Liver (tissue), 9 donors: ENCODE data around the gene MLXIP. TPM values are rescaled to one million over a fixed set of nuclear protein-coding genes. Genes with fewer than 3 reads are reported as not detected.

Source experiments
- DNase-seq: peaks from one replicate; pipeline ENCODE4 v3.0.0-alpha.2; 2017; ENCODE audit warnings: low spot score
- H3K27ac ChIP-seq, 2 donors: one replicate each; pipeline ENCODE4 v1.7.0; 2013; ENCODE audit warnings: inconsistent platforms in 2 of 2, low read length in 2 of 2, control low read depth in 1 of 2, low read depth in 1 of 2, mild to moderate bottlenecking in 1 of 2
- H3K27me3 ChIP-seq, 4 donors: one replicate each; pipeline versions ENCODE4 v1.6.1 to v1.7.0; 2013; ENCODE audit warnings: low read length in 3 of 4, inconsistent platforms in 1 of 4, mild to moderate bottlenecking in 1 of 4, moderate library complexity in 1 of 4; ENCODE audit not compliant: control insufficient read depth in 4 of 4, insufficient read depth in 4 of 4
- H3K36me3 ChIP-seq, 4 donors: one replicate each; pipeline versions ENCODE4 v1.6.1 to v1.7.0; 2013; ENCODE audit warnings: low read length in 3 of 4, mild to moderate bottlenecking in 3 of 4, low read depth in 1 of 4, moderate library complexity in 1 of 4; ENCODE audit not compliant: control insufficient read depth in 4 of 4, insufficient read depth in 3 of 4
- H3K4me1 ChIP-seq, 4 donors: one replicate each; pipeline versions ENCODE4 v1.6.1 to v1.7.0; 2013; ENCODE audit warnings: low read length in 3 of 4, mild to moderate bottlenecking in 3 of 4, moderate library complexity in 1 of 4; ENCODE audit not compliant: control insufficient read depth in 4 of 4, insufficient read depth in 4 of 4
- H3K4me3 ChIP-seq, 3 donors: one replicate each; pipeline versions ENCODE4 v1.6.1 to v1.7.0; 2013; ENCODE audit warnings: low read length in 3 of 3, control low read depth in 1 of 3, low read depth in 1 of 3, mild to moderate bottlenecking in 1 of 3
- H3K9ac ChIP-seq, 2 donors: one replicate each; pipeline ENCODE4 v1.7.0; 2013; ENCODE audit warnings: low read length in 2 of 2, mild to moderate bottlenecking in 2 of 2, moderate library complexity in 2 of 2, control low read depth in 1 of 2, low read depth in 1 of 2
- H3K9me3 ChIP-seq, 4 donors: one replicate each; pipeline versions ENCODE4 v1.6.1 to v1.7.0; 2013; ENCODE audit warnings: low read length in 3 of 4; ENCODE audit not compliant: control insufficient read depth in 4 of 4
- EGR1 ChIP-seq, 2 donors: IDR thresholded peaks; 2 replicates each; pipeline ENCODE4 v1.6.1; 2016 to 2018; ENCODE audit warnings: antibody characterized with exemption in 2 of 2, low read depth in 2 of 2
- FOXA2 ChIP-seq: IDR thresholded peaks from 2 replicates; pipeline ENCODE4 v1.6.1; 2016; ENCODE audit warnings: antibody characterized with exemption
- HNF4A ChIP-seq, 2 donors: conservative IDR thresholded peaks; 2 replicates each; pipeline ENCODE4 v1.6.1; 2016; ENCODE audit warnings: antibody characterized with exemption in 2 of 2, mild to moderate bottlenecking in 2 of 2
- NR2F2 ChIP-seq: IDR thresholded peaks from 2 replicates; pipeline ENCODE4 v1.6.1; 2016; ENCODE audit warnings: antibody characterized with exemption
- RAD21 ChIP-seq, 2 donors: IDR thresholded peaks; 2 replicates each; pipeline ENCODE4 v1.6.1; 2016; ENCODE audit warnings: antibody characterized with exemption in 2 of 2, mild to moderate bottlenecking in 2 of 2
- REST ChIP-seq: IDR thresholded peaks from 2 replicates; pipeline ENCODE4 v1.6.1; 2016; ENCODE audit warnings: antibody characterized with exemption, mild to moderate bottlenecking
- TAF1 ChIP-seq: conservative IDR thresholded peaks from 2 replicates; pipeline ENCODE4 v1.6.1; 2016; ENCODE audit warnings: antibody characterized with exemption, mild to moderate bottlenecking
- WGBS: extraction: QIAGEN DNeasy Blood & Tissue Kit; methylation state at CpG from one replicate; pipeline ENCODE4 v1.1.7; 2013; 5-methylcytosine and 5-hydroxymethylcytosine counted together
- polyA plus RNA-seq, 2 donors: library from polyadenylated mRNA; stranded (reverse) in 1 of 2; unstranded in 1 of 2; fragments of 200-250 nt in 1 of 2; fragments of >200 nt in 1 of 2; fragmentation: Nextera tagmentation in 1 of 2; extraction: Ambion mirVana in 1 of 2; gene quantifications; one replicate each; pipeline versions ENCODE4 v1.2.1 to v1.2.3, GENCODE V29; 2013 to 2015
- total RNA-seq, 2 donors: library from RNA; depleted of rRNA; stranded (reverse); fragments of >200 nt; gene quantifications; one replicate each; pipeline ENCODE4 v1.2.3, GENCODE V29; 2014
- TF ChIP-seq, protein P1 (sequence below): fragments of 150-350 bp; IDR thresholded peaks from 2 replicates; pipeline ENCODE4 v1.5.1; 2017; ENCODE audit warnings: improper control_type of control experiment, low read depth, low read length; ENCODE audit not compliant: missing input control
- donor health status: healthy.
- donor health status: healthy.
- donor health status: healthy.
- donor health status: healthy.
- donor health status: healthy.

Gene MLXIP
- total and polyA plus RNA-seq, 4 donors, result 10.6 to 19.5 (median 11.0) TPM

DNA sequence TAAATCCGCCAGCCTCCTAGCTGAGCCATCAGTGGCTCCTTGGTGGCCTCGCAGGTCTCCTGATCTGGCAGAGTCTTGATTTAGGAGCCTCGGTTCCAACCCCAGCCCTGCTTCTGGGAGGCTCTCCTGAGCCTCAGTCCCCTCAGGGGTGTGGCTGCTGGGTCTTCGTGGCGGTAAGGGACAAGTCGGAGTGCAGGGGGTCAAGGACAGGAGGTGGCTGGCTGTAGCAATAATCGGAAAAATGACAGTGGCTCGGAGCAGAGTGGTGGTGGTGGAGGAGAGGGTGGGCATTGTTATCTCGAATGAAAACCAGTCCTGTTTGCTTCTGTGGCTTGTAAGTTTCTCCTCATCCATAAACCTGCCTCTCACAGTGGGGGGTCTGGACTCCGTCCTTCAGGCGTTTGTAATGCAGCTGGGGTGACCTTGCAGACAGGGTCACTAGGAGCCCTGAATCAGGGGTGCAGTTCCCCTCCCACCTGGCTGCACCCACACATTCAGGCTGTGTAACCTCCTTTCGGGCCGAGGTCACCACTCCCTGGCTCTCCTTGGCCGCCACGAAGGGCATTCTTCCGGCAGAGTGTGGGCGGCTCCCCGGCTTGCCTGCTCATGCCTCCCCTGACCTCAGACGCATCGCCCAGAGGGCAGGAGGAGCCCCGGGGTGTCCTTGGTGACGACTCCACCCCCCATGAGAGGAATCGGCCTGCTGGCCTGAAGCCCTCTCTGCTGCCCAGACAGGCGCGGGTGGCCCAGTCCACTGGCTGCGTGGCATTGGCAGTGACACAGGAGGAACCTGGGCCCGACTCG is 48.7 kb upstream of the MLXIP start:
- no peak for TF ChIP-seq REST
- no peak for TF ChIP-seq EGR1 (IDR thresholded peaks at IDR 0.05; ENCODE audit: low read depth in 2 of 2)
- no peak for TF ChIP-seq FOXA2
- Histone ChIP-seq H3K4me1 (peaks cover 2 to 18% (median 7%) of the 10 kb centered on the region in 4 donors), H3K36me3 (no peaks in the 10 kb centered on the region), H3K9me3 (no peaks in the 10 kb centered on the region), H3K27ac (no peak overlapping the region), H3K9ac (no peak overlapping the region), H3K4me3 (no peak overlapping the region), H3K27me3 (no peaks in the 10 kb centered on the region)
- 76% methylated on average over 28 of the region's 28 CpGs for WGBS
- DNase-seq, result no peak

DNA sequence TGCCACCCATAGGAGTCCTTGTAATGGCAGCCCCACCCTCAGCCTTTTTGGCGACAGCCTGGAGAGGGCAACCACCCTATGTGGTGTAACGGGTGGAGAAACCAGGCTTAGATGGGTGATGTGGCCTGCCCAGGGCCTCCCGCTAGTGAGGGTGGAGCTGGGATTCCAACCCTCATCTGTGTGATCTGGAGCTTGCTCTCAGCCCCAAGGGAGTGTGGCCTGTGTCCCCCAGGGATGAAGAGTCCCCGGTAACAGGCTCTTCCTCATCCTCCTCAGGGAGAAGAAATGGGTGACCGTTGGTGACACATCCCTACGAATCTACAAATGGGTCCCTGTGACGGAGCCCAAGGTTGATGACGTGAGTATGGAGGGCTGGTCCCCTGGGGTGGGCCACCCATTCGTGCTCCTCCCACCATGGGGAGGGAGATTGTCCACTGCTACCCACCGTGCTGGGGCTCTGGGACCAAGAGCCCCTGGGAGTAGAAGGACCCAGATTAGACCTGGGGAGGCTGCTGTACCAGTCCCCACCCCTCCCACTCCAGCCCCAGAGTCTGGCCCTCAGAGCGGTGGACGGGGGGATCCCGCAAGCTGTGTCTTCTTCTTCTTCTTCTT is 48.0 kb upstream of the MLXIP start:
- peaks cover 0 to 4% (median 2%) of the 10 kb centered on the region in 4 donors for H3K36me3 ChIP-seq
- DNase-seq, result no peak
- no peak overlapping the region for H3K4me3 ChIP-seq
- no peak overlapping the region for H3K9ac ChIP-seq
- 93% methylated on average over 13 of the region's 13 CpGs for WGBS
- H3K4me1 ChIP-seq, result peaks cover 2 to 18% (median 7%) of the 10 kb centered on the region in 4 donors
- no peaks in the 10 kb centered on the region for H3K9me3 ChIP-seq
- TF ChIP-seq TAF1 (no peak), HNF4A (conservative IDR thresholded peaks at IDR 0.05) (no peak), NR2F2 (no peak)
- H3K27ac ChIP-seq, result no peak overlapping the region
- no peaks in the 10 kb centered on the region for H3K27me3 ChIP-seq

DNA sequence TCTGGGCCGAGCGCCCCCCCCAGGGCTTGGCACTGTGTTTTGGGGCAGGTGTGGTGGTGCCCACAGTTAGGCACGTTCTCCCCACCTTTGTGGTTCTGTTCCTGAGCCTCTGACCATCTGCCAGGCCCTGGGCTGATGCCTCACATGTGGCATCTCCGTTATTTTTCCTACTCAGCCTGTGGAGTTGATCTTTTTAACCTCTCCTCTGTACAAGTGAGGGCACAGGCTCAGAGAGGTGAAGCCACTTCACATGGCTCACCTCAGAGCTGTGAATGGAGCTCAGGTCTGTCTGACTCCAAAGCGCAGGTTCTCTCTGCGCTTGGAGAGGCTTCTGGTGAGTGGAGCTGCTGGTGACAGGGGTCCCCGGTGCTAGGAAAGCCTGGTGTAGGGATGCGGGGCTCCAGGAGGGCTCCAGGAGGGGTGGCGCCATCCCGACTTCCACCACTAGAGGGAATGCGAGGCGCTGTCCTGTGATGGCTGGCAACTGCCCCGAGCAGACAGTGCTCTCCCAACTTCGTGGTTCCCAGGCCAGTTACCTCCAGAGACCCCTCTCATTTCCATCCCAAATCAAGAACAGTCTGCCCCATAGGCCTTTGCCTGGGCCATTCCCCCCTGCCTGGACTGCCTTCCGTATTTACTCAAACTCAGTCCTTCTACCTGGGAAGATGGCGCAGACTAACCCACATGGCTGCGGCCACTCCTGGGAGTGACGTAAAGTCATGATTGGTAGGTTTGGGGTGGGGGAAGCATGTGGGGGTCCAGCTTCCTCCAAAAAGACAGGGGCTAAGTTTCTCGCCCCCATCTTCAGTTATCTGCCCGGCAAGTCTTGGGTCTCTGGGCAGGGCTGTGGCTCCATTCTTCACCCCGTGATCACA is 47.0 kb upstream of the MLXIP start:
- Histone ChIP-seq H3K27me3 (no peaks in the 10 kb centered on the region), H3K9me3 (no peaks in the 10 kb centered on the region), H3K4me1 (peaks cover 2 to 16% (median 7%) of the 10 kb centered on the region in 4 donors), H3K4me3 (no peak overlapping the region), H3K27ac (no peak overlapping the region), H3K36me3 (peaks cover 0 to 11% (median 4%) of the 10 kb centered on the region in 4 donors), H3K9ac (no peak overlapping the region)
- WGBS, result 67% methylated on average over 21 of the region's 21 CpGs
- TF ChIP-seq, protein P1, sequence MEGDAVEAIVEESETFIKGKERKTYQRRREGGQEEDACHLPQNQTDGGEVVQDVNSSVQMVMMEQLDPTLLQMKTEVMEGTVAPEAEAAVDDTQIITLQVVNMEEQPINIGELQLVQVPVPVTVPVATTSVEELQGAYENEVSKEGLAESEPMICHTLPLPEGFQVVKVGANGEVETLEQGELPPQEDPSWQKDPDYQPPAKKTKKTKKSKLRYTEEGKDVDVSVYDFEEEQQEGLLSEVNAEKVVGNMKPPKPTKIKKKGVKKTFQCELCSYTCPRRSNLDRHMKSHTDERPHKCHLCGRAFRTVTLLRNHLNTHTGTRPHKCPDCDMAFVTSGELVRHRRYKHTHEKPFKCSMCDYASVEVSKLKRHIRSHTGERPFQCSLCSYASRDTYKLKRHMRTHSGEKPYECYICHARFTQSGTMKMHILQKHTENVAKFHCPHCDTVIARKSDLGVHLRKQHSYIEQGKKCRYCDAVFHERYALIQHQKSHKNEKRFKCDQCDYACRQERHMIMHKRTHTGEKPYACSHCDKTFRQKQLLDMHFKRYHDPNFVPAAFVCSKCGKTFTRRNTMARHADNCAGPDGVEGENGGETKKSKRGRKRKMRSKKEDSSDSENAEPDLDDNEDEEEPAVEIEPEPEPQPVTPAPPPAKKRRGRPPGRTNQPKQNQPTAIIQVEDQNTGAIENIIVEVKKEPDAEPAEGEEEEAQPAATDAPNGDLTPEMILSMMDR, result peak; percentile 80
- TF ChIP-seq RAD21 (IDR thresholded peaks at IDR 0.05) (peak; percentile 66 to 78), HNF4A (conservative IDR thresholded peaks at IDR 0.05) (no peak)
- peak; percentile 77 for DNase-seq
